CD4-positive, alpha-beta T cell treated with Interleukin-1 beta for 1 hour (primary cell): ENCODE results near the gene DHCR24.
"Not testable (repeated sequence)": the region's sequence is repeated elsewhere in the genome, so short reads cannot be mapped to it uniquely, and the experiment has no call there.

ENCODE experiments used
- DNase-seq, 2 donors: peaks; one replicate each; pipeline ENCODE4 v3.0.0-alpha.2; 2020 to 2022

DHCR24 gene

GRCh38 chr1:54887665-54888071, 673 bp upstream of the DHCR24 start:
- no peak for DNase-seq

GRCh38 chr1:54885807-54886723, 930 bp downstream of the DHCR24 start:
- no peak for DNase-seq

- DNase-seq: no peak
Measured at GRCh38 chr1:54885237-54885679, 1.7 kb downstream of the DHCR24 start.

- DNase-seq: no peak
Measured at GRCh38 chr1:54884768-54885167, 2.2 kb downstream of the DHCR24 start.

GRCh38 chr1:54884135-54884586, 2.8 kb downstream of the DHCR24 start:
- no peak for DNase-seq

- no peak for DNase-seq
Measured at GRCh38 chr1:54883349-54884102, 3.5 kb downstream of the DHCR24 start.

- no peak for DNase-seq
Measured at GRCh38 chr1:54882519-54882918, 4.5 kb downstream of the DHCR24 start.

GRCh38 chr1:54881604-54882003, 5.4 kb downstream of the DHCR24 start:
- DNase-seq: not testable (repeated sequence)

- DNase-seq: no peak
Measured at GRCh38 chr1:54879872-54880271, 7.1 kb downstream of the DHCR24 start.

- DNase-seq: no peak
Measured at GRCh38 chr1:54876814-54877213, 10.2 kb downstream of the DHCR24 start.

- DNase-seq: no peak
Measured at GRCh38 chr1:54875000-54875399, 12.0 kb downstream of the DHCR24 start.

- no peak for DNase-seq
Measured at GRCh38 chr1:54874079-54874830, 12.7 kb downstream of the DHCR24 start.

- DNase-seq: no peak
Measured at GRCh38 chr1:54872036-54872331, 15.0 kb downstream of the DHCR24 start.

- DNase-seq: no peak
Measured at GRCh38 chr1:54871275-54872035, 15.5 kb downstream of the DHCR24 start.

GRCh38 chr1:54870869-54871268, 16.1 kb downstream of the DHCR24 start:
- no peak for DNase-seq

GRCh38 chr1:54869173-54869851, 17.7 kb downstream of the DHCR24 start:
- no peak for DNase-seq

GRCh38 chr1:54867717-54868057, 19.3 kb downstream of the DHCR24 start:
- no peak for DNase-seq

GRCh38 chr1:54866801-54867716, 19.9 kb downstream of the DHCR24 start:
- DNase-seq: no peak

- DNase-seq: no peak
Measured at GRCh38 chr1:54865238-54866073, 21.5 kb downstream of the DHCR24 start.
